GM18868 (cell line): ENCODE data around the gene NUTM1.
"Not testable (repeated sequence)": the region's sequence is repeated elsewhere in the genome, so short reads cannot be mapped to it uniquely, and the experiment has no call there.

ENCODE experiments used
- ATAC-seq: cut with Tn5 transposase; IDR thresholded peaks from one replicate; pipeline ENCODE4 v1.9.1; 2021; ENCODE audit warnings: mild to moderate bottlenecking, moderate library complexity; ENCODE audit not compliant: unreplicated experiment

NUTM1 gene

DNA sequence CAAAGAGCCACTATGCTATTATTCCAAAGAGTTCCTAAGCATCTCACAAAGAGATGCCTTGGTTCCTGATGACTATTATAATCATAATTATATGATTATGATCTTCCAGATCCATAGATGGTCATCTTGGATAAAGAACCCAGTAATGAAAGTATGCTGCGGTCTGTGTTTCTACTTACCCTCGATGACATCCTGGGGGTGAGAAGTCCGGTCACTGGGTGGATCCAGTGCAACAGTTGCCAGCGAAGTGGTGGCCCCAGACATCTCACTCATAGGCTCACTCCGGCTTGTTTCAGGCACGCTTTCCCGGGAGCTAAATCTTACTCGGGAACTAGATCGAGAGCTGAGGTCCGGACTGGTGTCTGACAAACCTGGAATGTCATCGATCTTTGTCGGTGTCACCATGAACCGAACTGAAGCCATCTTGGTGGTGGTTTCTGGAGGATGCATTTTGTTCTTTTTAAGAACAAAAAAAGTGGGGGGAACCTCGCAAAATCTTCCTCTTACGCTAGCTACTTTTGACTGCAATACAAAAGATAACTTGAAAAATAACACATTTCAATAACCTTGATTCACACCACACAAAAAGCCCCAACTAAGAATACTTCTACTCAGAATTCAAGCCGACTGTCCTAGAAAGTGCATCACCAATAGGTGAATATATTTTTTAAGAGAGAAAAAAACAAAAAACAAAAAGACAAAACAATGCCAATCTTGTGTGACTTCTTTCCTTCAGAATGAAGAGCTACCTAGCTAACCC is 6.7 kb upstream of the NUTM1 start:
- ATAC-seq = no peak

DNA sequence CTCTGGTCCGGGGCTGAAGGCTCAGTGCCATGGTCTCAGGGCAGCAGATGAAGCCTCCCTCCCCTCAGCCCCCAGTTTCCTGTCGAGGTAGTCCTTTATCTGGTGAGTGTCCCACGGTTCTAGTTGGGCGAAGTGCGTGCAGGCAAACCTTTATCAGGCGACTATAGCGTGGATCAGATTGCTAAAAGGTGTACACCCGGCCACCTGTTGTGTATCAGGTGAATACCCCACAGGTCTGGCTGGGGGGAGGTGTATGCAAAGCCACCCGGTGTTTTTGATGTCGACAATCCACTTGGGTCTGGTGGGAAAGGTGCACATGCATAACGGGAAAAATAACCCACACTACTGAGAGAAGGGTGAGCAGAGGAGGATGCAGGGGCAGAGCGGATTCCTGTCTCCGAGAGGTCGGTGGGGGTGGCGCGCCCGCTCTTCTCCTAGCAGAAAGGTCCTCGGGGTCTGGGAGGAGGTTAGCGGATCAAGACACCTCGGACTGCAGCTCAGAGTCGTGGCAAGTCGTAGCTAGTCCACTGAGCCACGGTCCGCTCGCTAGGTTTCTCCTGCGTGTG is 6.0 kb upstream of the NUTM1 start:
- peak; percentile 6 for ATAC-seq

DNA sequence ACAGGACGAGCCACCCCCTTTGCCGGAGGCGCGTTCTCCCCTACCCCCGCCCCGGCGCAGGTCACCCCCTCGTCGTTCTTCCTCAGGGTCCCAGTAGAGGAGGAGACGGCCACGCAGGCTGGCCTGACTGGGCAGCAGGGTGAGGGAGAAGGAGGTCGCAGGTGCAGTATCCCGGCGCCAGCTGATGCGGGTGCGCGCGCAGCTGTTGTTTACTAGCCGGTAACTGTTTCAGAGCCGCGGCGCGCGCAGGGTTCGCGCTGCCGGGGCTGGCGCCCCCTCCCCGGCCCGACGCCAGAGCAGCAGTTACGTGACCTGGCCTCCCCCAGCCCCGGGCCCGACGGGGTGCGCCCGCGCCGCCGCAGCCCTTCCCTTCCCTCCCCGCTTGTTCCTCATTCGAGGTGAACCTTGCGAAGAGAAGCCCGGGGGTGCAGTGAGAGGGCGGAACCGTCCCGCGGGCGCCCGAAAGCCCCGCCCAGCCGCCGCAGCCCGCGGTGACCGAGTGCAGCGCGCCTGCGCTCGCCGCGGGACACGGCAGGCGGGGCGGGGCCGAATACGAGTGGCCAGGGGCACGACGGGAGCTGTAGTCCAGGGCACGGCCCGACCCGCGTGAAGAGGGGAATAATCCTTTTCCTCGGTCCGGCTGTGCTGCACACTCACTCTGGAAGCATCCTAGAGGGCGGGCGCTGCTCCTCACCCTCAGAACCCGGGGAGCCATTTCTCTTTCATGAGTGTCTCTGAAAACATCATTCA is 5.4 kb upstream of the NUTM1 start, which contains the start of gene SLC12A6:
TSS of gene SLC12A6 (minus strand) at position 225 of the 750 bp plus-strand sequence. CDS start 1,101 bp downstream, outside the sequence.
- ATAC-seq = peak; percentile 68

DNA sequence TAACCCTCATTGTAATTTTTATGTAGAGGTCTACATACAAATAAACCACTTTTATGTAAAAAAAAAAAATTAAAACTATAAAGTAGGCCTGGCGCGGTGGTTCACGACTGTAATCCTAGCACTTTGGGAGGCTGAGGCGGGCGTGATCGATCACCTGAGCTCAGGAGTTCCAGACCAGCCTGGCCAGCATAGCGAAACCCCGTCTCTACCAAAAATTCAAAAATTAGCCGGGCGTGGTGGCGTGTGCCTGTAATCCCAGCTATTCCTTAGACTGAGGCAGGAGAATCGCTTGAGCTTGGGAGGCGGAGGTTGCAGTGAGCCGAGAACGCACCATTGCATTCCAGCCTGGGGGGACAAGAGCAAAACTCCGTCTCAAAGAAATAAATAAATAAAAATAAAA is 4.8 kb upstream of the NUTM1 start:
- no peak for ATAC-seq

DNA sequence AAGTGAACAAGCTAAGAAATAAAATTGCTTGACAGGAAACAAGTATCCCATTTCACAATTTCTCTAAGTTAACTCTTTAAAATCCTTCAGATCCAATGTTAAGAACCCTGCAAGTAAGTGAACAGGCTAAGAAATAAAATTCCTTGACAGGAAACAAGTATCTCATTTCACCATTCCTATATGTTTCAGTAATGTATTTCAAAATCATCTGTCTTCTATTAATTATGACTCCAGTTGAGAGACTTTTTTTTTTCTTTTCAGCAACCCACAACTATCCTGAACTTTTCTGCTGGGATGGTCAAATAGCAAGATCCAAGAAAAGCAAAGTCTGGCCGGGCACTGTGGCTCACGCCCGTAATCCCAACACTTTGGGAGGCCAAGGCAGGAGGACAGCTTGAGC is 3.2 kb upstream of the NUTM1 start:
- ATAC-seq = no peak

DNA sequence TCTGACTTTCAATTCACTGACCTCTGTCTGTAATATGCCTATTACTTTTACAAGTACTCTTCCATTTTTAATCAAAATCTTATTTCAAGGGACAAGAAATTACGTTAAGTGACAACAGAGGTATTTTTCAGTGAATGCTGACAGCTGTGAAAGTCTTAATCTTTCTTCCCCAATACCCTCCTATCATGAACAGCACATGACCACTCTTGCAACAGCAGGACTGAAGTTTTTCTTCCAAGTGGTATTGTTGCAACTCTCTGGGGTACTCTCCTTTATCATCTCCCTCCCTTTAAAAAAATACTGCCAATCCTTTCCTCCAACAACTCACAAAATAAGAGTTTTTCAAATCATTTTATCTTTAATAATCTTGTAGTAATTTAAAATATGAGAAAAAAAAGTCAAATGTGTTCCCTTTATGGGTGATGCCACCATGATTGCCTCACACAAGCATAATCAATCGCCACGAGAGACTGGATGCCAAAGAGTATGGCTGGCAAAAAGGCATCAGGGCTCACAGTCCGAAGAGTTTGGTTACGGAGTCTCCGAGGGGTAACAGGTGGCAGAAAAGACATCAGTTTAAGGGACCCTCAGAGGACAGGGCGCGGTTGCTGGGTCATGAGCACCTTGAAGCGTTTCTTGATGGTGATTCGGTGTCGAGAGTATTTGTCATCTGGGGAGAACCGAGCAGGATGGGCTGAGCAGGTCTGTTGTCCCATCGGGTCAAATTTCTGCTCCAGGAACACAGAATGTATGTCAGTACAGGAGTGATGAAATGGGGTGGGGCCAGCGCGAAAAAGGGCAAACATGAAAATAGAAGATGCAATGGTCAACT is 1.5 kb upstream of the NUTM1 start:
- no peak for ATAC-seq

DNA sequence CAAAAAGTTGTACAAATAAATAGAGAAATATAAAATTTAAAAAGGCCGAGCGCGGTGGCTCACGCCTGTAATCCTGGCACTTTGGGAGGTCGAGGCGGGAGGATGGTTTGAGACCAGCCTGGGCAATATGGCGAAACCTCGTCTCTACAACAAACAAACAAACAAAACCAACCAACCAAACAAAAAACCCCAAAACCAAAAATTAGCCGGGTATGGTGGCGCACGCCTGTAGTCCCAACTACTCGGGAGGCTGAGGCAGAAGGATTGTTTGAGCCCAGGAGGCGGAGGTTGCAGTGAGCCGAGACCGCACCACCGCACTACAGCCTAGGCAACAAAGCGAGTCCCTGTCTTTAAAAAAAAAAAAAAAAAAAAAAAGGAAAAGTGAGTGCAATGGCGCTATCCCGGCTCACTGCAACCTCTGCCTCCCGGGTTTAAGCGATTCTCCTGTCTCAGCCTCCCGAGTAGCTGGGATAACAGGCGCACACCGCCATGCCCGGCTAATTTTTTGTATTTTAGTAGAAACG is 840 bp upstream of the NUTM1 start:
- not testable (repeated sequence) for ATAC-seq

DNA sequence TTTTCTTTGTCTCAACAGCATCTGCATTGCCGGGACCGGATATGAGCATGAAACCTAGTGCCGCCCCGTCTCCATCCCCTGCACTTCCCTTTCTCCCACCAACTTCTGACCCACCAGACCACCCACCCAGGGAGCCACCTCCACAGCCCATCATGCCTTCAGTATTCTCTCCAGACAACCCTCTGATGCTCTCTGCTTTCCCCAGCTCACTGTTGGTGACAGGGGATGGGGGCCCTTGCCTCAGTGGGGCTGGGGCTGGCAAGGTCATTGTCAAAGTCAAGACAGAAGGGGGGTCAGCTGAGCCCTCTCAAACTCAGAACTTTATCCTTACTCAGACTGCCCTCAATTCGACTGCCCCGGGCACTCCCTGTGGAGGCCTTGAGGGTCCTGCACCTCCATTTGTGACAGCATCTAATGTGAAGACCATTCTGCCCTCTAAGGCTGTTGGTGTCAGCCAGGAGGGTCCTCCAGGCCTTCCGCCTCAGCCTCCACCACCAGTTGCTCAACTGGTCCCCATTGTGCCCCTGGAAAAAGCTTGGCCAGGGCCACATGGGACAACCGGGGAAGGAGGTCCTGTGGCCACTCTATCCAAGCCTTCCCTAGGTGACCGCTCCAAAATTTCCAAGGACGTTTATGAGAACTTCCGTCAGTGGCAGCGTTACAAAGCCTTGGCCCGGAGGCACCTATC is 5.0 kb downstream of the NUTM1 start:
- no peak for ATAC-seq

DNA sequence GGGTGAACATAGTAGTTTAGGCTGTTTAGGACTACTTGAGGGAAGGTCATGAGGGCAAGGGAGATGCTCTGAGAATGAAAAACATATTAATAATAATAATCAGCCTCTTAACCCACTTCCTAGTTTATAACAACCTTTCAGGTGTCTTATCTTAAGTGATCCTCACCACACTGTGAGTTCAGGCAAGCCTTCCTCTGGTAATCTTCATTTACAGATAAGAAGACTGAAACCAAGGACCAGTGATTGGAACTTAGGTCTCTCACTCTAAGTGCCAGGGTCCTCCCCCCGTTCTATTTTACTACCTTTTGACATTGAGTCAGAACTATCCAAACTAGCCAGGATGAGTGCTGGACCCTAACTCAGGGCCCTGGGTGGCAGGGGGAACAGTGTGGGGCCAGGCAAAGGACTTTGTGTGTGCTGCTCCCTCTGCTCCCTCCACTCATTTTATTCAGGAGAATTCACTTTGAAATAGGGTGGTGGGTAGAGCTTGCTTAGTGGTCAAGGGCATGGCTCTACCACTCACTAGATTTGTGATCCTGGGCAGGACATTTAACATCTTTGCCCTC is 5.7 kb downstream of the NUTM1 start:
- no peak for ATAC-seq

DNA sequence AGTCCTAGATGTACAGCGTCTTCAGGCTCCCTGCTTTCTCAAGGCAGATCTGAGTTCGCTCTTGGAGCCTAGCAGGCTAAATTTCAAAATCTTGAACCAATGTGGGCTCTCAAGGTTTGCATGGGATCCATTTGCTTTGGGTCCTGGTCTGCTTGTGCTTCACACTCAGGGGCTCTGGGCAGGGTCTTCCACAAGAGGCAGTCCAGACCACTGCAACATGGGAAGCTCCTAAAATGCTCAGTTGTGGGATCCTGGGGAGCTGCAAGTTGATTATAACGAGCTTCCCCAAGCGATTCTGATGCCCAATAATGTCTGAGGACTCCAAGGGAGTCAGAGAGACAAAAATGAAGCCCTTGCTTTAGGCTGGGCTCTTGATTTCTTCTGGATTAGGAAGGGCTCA is 6.7 kb downstream of the NUTM1 start:
- no peak for ATAC-seq

DNA sequence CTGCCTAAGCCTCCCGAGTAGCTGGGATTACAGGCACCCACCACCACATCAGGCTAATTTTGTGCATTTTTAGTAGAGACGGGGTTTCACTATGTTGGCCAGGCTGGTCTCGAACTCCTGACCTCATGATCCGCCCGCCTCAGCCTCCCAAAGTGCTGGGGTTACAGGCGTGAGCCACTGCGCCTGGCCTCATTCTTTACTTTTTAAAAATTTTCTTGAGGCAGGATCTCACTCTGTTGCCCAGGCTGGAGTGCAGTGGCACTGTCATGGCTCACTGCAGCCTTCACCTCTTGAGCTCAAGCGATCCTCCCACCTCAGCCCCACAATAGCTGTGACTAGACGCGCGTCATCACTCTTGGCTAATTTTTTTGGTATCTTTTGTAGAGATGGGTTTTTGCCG is 9.9 kb downstream of the NUTM1 start:
- not testable (repeated sequence) for ATAC-seq

DNA sequence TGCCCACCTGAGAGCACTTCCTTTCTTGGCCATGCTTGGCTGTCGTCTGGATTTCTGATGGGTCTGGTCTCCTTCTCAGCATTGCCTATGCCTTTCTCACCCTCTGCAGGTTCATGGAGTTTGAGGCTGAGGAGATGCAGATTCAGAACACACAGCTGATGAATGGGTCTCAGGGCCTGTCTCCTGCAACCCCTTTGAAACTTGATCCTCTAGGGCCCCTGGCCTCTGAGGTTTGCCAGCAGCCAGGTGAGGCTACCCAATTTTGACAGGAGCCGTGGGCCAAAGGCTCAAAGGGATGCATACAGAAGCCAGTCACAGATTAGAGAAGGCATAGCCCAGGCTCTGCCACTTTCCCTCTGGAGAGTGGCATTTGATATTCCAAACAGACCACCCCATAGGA is 10.5 kb downstream of the NUTM1 start:
- no peak for ATAC-seq

DNA sequence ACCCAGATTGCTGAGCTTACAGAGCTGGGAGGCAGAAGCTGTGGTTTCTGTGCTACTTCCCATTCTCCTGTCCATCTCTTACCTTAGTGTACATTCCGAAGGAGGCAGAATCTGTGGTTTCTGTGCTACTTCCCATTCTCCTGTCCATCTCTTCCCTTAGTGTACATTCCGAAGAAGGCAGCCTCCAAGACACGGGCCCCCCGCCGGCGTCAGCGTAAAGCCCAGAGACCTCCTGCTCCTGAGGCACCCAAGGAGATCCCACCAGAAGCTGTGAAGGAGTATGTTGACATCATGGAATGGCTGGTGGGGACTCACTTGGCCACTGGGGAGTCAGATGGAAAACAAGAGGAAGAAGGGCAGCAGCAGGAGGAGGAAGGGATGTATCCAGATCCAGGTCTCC is 11.2 kb downstream of the NUTM1 start:
- no peak for ATAC-seq

DNA sequence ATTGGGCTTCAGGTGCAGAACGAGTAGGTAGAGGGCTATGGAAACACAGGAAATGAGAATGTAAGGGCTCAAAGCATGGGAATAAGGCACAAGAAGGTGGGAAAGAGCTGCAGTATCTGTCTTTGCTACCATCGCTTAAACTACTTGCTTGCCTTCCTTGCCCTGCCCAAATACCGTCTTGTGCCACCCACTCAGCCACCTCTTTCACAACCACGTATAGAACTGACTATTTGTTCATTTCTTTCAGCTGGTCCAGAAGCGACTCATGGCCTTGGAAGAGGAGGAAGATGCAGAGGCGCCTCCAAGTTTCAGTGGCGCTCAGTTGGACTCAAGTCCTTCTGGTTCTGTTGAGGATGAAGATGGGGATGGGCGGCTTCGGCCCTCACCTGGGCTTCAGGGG is 12.1 kb downstream of the NUTM1 start:
- ATAC-seq = no peak

DNA sequence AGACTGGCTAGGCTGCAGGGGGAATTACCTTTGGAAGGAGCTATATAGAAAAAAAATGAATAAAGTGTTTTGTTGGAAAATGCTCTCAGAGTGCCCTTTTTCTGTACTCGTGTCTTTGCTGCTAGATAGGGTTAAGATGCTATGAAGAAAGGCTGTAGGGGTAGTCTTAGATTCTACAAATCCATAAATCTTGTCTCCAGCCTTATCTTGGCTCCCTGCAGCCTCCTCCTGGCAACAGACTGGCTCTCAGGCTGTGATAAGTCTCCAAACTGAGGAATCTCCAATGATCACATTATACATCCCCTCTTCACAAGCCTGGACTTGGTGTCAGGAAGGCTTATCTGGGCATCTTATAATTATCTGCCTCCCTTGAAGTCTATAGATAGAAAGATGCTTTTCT is 14.5 kb downstream of the NUTM1 start:
- ATAC-seq = no peak

DNA sequence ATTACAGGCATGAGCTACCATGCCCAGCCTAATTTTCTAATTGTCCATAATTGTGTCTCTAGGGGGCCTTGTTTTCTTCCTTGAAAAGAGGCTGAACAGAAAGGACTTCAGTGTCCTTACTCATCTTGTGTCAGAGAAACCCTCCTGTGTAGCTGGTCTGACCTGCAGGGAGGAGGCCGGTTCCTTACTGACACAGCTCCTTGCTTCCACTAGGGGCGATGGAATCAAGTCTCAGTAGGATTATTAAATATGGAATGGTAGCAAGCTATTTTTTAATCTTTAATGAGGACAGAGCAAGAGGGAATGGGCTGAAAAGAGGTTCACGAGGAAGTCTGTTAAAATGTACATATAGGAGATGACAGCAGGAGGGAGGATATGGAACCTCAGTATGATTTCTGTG is 15.3 kb downstream of the NUTM1 start:
- ATAC-seq = no peak

DNA sequence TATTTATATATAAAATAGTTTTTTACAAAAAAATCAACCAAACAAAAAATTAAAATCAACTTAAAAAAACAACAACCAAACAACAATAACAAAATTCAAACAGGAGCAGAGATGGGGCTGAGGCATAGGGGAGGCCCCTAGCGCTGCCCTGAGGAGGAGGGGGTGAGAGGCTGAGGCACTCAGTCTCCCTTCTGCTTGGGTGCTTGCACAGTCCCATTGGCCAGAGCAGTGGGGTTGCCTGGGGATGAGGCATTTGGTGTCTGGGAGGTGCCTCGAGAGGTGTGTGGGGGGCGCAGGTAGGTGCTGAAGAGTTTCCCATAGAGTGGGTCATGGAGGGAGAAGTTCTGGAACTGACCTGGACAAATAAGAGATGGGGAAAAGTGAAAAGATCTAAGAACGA is 15.8 kb downstream of the NUTM1 start:
- ATAC-seq = no peak

DNA sequence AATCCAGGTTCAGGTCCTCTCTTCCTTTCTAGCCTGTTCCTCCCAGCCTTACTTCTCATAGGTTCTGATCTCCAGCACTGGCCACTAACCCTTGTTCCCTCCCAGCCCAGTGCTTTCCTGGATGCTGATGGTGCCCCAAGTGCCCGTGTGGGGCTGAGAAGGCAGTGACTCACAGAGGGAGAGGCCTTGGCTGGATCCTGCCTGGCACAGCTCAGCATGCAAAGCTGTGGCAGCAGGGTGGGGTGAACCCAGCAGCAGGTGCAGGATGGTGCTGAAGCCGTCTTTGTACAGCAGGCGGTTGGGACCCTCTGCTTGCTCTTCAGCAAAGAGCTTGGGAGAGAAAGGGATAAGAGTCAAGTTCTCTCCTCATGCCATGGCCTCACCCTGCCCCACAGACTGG is 16.3 kb downstream of the NUTM1 start:
- ATAC-seq = no peak

DNA sequence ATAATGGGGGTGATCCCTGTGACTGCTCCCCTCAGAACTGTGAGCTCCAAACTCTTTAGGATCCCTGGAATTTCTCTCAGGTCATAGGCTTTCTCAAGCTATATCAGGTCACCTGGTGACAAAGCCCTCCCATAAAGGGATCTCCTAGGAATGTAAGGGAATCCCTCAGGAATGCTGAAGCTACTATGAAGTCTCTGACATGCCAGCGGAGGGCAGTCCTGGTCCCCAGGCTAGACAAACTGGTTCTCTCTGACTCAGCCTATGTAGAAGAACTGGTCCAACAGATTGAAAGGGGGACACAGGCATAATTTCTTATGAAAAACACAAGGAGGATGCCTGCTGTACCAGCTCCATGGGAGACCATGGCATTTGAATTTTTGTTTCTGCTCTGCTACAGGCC is 17.2 kb downstream of the NUTM1 start:
- no peak for ATAC-seq

DNA sequence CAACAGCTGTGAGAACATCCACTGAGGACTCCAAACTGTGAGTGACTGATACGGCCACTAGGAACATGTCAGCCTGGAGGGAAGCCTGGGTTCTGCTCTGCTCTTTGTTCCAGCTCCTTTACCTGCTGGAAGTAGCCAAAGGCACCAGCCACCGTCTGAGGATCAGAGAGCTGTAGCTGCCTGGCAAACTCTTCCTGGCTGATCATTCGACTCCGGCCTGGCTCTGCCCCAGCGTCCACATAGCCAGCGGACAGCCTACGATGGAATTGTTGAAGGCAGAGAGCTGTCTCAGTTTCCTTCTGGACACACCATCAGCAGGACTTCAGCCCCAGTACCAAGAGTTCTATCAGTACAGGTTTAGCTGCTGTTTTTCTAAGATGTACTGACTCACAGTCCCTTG is 18.2 kb downstream of the NUTM1 start:
- no peak for ATAC-seq
